GM23338 (cell line): ENCODE results near the gene ZFP64. TPM values are rescaled to one million over a fixed set of nuclear protein-coding genes. Genes with fewer than 3 reads are reported as not detected.

Experiments
- ATAC-seq: fragments of 200-7000 bp; cut with Tn5 transposase; 3 replicates; pipeline ENCODE4 v1.9.1; 2020
- DNase-seq: peaks from one replicate; pipeline ENCODE4 v3.0.0-alpha.2; 2015; ENCODE audit warnings: low spot score
- H2AFZ ChIP-seq: fragments of 200-600 bp; sonication (generic); 2 replicates; pipeline ENCODE4 v1.8.0; 2016; ENCODE audit warnings: antibody characterized with exemption, mild to moderate bottlenecking, moderate library complexity
- H3F3A ChIP-seq: fragments of 200-600 bp; sonication (generic); replicated peaks from 2 replicates; pipeline ENCODE4 v1.8.0; 2017; ENCODE audit warnings: antibody characterized with exemption, mixed run types, low read depth
- H3K27ac ChIP-seq: fragments of 200-600 bp; sonication (generic); 2 replicates; pipeline ENCODE4 v1.6.1; 2016; ENCODE audit warnings: low read depth
- H3K27me3 ChIP-seq: fragments of 200-600 bp; sonication (generic); 2 replicates; pipeline ENCODE4 v1.8.0; 2016; ENCODE audit warnings: mild to moderate bottlenecking, mixed run types, moderate library complexity; ENCODE audit not compliant: insufficient read depth
- H3K36me3 ChIP-seq: fragments of 200-600 bp; sonication (generic); 2 replicates; pipeline ENCODE4 v1.8.0; 2016; ENCODE audit warnings: mild to moderate bottlenecking; ENCODE audit not compliant: insufficient read depth
- H3K4me1 ChIP-seq: fragments of 200-600 bp; sonication (generic); 2 replicates; pipeline ENCODE4 v1.8.0; 2016; ENCODE audit warnings: mild to moderate bottlenecking, moderate library complexity; ENCODE audit not compliant: insufficient read depth
- H3K4me2 ChIP-seq: fragments of 200-600 bp; sonication (generic); 2 replicates; pipeline ENCODE4 v1.7.1; 2017; ENCODE audit warnings: mixed run types
- H3K4me3 ChIP-seq: fragments of 200-600 bp; sonication (generic); 2 replicates; pipeline ENCODE4 v1.6.1; 2016; ENCODE audit warnings: mixed run types
- H3K79me2 ChIP-seq: fragments of 200-600 bp; sonication (generic); replicated peaks from 2 replicates; pipeline ENCODE4 v1.8.0; 2017; ENCODE audit warnings: mild to moderate bottlenecking; ENCODE audit not compliant: insufficient read depth
- H3K9me2 ChIP-seq: fragments of 200-600 bp; sonication (generic); 2 replicates; pipeline ENCODE4 v1.8.0; 2017; ENCODE audit not compliant: insufficient read depth
- H4K20me1 ChIP-seq: fragments of 200-600 bp; sonication (generic); replicated peaks from 2 replicates; pipeline ENCODE4 v1.8.0; 2017; ENCODE audit warnings: mild to moderate bottlenecking; ENCODE audit not compliant: insufficient read depth
- H3K27ac Mint-ChIP-seq: 2 replicates; pipeline ENCODE4 v1.8.0; 2020; ENCODE audit warnings: inconsistent platforms, mild to moderate bottlenecking, moderate library complexity, mixed read lengths
- H3K27me3 Mint-ChIP-seq: 3 replicates; pipeline ENCODE4 v1.8.0; 2022; ENCODE audit warnings: low read depth, mild to moderate bottlenecking, moderate library complexity, mixed read lengths, inconsistent platforms; ENCODE audit not compliant: insufficient read depth, poor library complexity
- H3K36me3 Mint-ChIP-seq: 3 replicates; pipeline ENCODE4 v1.8.0; 2021; ENCODE audit warnings: low read depth, mild to moderate bottlenecking, inconsistent platforms, moderate library complexity, mixed read lengths
- H3K4me1 Mint-ChIP-seq: 3 replicates; pipeline ENCODE4 v1.8.0; 2020; ENCODE audit warnings: mild to moderate bottlenecking, inconsistent platforms, mixed read lengths
- H3K4me3 Mint-ChIP-seq: 3 replicates; pipeline ENCODE4 v1.8.0; 2021; ENCODE audit warnings: moderate library complexity, mild to moderate bottlenecking, inconsistent platforms, mixed read lengths
- H3K9me3 Mint-ChIP-seq: 3 replicates; pipeline ENCODE4 v1.8.0; 2020; ENCODE audit warnings: moderate library complexity, mild to moderate bottlenecking, inconsistent platforms, mixed read lengths
- CREB1 ChIP-seq: fragments of 250-450 bp; sonication (Bioruptor Pico); IDR thresholded peaks from 2 replicates; pipeline ENCODE4 v1.5.0; 2020; ENCODE audit warnings: low read depth, mild to moderate bottlenecking, moderate library complexity
- ETS1 ChIP-seq: IDR thresholded peaks from 2 replicates; pipeline ENCODE4 v1.6.1; 2016; ENCODE audit warnings: antibody characterized with exemption
- EZH2 ChIP-seq: fragments of 200-600 bp; sonication (generic); IDR thresholded peaks from one replicate; pipeline ENCODE4 v1.8.0; 2017; ENCODE audit warnings: antibody characterized with exemption, mild to moderate bottlenecking, low read depth; ENCODE audit not compliant: unreplicated experiment
- EZH2phosphoT487 ChIP-seq: fragments of 200-600 bp; sonication (generic); IDR thresholded peaks from one replicate; pipeline ENCODE4 v1.8.1; 2018; ENCODE audit warnings: antibody characterized with exemption; ENCODE audit not compliant: unreplicated experiment
- JUNB ChIP-seq: IDR thresholded peaks from one replicate; pipeline ENCODE4 v1.6.1; 2016; ENCODE audit warnings: antibody characterized with exemption; ENCODE audit not compliant: unreplicated experiment
- NANOG ChIP-seq: IDR thresholded peaks from 2 replicates; pipeline ENCODE4 v1.6.1; 2016; ENCODE audit warnings: antibody characterized with exemption, borderline replicate concordance
- POLR2AphosphoS5 ChIP-seq: IDR thresholded peaks from 2 replicates; pipeline ENCODE4 v1.6.1; 2016; ENCODE audit warnings: antibody characterized with exemption, low read depth
- REST ChIP-seq: IDR thresholded peaks from one replicate; pipeline ENCODE4 v1.6.1; 2018; ENCODE audit warnings: antibody characterized with exemption; ENCODE audit not compliant: unreplicated experiment
- STAT1 ChIP-seq: IDR thresholded peaks from one replicate; pipeline ENCODE4 v1.6.1; 2016; ENCODE audit warnings: antibody characterized with exemption; ENCODE audit not compliant: unreplicated experiment
- ZNF114 ChIP-seq: fragments of 250-450 bp; sonication (Bioruptor Pico); IDR thresholded peaks from 2 replicates; pipeline ENCODE4 v1.5.0; 2020; ENCODE audit warnings: mild to moderate bottlenecking, moderate library complexity
- ZNF331 ChIP-seq: fragments of 250-450 bp; sonication (Bioruptor Pico); IDR thresholded peaks from 2 replicates; pipeline ENCODE4 v1.5.0; 2020; ENCODE audit warnings: low read depth, mild to moderate bottlenecking, moderate library complexity
- polyA plus RNA-seq: library from polyadenylated mRNA; unstranded; fragments of >200 nt; fragmentation: Nextera tagmentation; extraction: Ambion mirVana; gene quantifications from 2 replicates; pipeline ENCODE4 v1.2.1, GENCODE V29; 2016
- total RNA-seq: library from RNA; depleted of rRNA; stranded (reverse); fragments of >200 nt; shearing (Covaris generic); gene quantifications from 2 replicates; pipeline ENCODE4 v1.2.3, GENCODE V29; 2014
- TF ChIP-seq, protein P1 (sequence below), 2 experiments: fragments of 200-600 bp in 1 of 2; sonication (generic) in 1 of 2; conservative IDR thresholded peaks; 2 replicates each; pipeline versions ENCODE4 v1.5.1 to v1.6.1; 2016 to 2017; ENCODE audit warnings: antibody characterized with exemption in 2 of 2, low read depth in 2 of 2, mild to moderate bottlenecking in 2 of 2, moderate library complexity in 1 of 2
- TF ChIP-seq, protein P2 (sequence below): fragments of 250-450 bp; sonication (Bioruptor Pico); IDR thresholded peaks from 2 replicates; pipeline ENCODE4 v1.5.0; 2020; ENCODE audit warnings: mild to moderate bottlenecking, moderate library complexity

ZFP64 gene
- total and polyA plus RNA-seq, 2 experiments from 2014 or later: 9.6 to 30.4 TPM

- peaks cover 8% of the 10 kb centered on the region; the same call in 2 of the 3 replicates for H3K36me3 Mint-ChIP-seq
- Histone ChIP-seq H3K9me2 (no peaks in the 10 kb centered on the region), H3K27me3 (no peaks in the 10 kb centered on the region)
These were observed 72.9 kb downstream of the ZFP64 start for GRCh38 chr20:52118696-52119095.

More at GRCh38 chr20:52118696-52119095, 72.9 kb downstream of the ZFP64 start:
- Histone ChIP-seq H3K79me2 (no peaks in the 10 kb centered on the region), H3K36me3 (no peaks in the 10 kb centered on the region; the same call in 1 of the 2 replicates), H3K4me1 (no peaks in the 10 kb centered on the region), H2AFZ (no peak overlapping the region), H3K27ac (no peak overlapping the region), H3K4me2 (no peak overlapping the region), H3F3A (no peaks in the 10 kb centered on the region), H4K20me1 (no peaks in the 10 kb centered on the region), H3K4me3 (no peak overlapping the region)
- peaks cover 5% of the 10 kb centered on the region for H3K27me3 Mint-ChIP-seq
- no peak overlapping the region for H3K4me3 Mint-ChIP-seq
- ATAC-seq: no peak
- no peaks in the 10 kb centered on the region; the same call in 1 of the 3 replicates for H3K9me3 Mint-ChIP-seq
- no peaks in the 10 kb centered on the region for H3K4me1 Mint-ChIP-seq
- no peak overlapping the region for H3K27ac Mint-ChIP-seq
- TF ChIP-seq STAT1: no peak
- TF ChIP-seq, protein P1, sequence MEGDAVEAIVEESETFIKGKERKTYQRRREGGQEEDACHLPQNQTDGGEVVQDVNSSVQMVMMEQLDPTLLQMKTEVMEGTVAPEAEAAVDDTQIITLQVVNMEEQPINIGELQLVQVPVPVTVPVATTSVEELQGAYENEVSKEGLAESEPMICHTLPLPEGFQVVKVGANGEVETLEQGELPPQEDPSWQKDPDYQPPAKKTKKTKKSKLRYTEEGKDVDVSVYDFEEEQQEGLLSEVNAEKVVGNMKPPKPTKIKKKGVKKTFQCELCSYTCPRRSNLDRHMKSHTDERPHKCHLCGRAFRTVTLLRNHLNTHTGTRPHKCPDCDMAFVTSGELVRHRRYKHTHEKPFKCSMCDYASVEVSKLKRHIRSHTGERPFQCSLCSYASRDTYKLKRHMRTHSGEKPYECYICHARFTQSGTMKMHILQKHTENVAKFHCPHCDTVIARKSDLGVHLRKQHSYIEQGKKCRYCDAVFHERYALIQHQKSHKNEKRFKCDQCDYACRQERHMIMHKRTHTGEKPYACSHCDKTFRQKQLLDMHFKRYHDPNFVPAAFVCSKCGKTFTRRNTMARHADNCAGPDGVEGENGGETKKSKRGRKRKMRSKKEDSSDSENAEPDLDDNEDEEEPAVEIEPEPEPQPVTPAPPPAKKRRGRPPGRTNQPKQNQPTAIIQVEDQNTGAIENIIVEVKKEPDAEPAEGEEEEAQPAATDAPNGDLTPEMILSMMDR (conservative IDR thresholded peaks at IDR 0.05; ENCODE audit: low read depth in 2 of 2): no peak
- TF ChIP-seq JUNB: no peak
- no peak for TF ChIP-seq POLR2AphosphoS5
- no peak for TF ChIP-seq ZNF114 (CRISPR knock-in tag)
- TF ChIP-seq CREB1 (CRISPR knock-in tag): no peak
- no peak for TF ChIP-seq NANOG
- TF ChIP-seq EZH2phosphoT487: no peak
- TF ChIP-seq ZNF331 (CRISPR knock-in tag): no peak
- TF ChIP-seq, protein P2, sequence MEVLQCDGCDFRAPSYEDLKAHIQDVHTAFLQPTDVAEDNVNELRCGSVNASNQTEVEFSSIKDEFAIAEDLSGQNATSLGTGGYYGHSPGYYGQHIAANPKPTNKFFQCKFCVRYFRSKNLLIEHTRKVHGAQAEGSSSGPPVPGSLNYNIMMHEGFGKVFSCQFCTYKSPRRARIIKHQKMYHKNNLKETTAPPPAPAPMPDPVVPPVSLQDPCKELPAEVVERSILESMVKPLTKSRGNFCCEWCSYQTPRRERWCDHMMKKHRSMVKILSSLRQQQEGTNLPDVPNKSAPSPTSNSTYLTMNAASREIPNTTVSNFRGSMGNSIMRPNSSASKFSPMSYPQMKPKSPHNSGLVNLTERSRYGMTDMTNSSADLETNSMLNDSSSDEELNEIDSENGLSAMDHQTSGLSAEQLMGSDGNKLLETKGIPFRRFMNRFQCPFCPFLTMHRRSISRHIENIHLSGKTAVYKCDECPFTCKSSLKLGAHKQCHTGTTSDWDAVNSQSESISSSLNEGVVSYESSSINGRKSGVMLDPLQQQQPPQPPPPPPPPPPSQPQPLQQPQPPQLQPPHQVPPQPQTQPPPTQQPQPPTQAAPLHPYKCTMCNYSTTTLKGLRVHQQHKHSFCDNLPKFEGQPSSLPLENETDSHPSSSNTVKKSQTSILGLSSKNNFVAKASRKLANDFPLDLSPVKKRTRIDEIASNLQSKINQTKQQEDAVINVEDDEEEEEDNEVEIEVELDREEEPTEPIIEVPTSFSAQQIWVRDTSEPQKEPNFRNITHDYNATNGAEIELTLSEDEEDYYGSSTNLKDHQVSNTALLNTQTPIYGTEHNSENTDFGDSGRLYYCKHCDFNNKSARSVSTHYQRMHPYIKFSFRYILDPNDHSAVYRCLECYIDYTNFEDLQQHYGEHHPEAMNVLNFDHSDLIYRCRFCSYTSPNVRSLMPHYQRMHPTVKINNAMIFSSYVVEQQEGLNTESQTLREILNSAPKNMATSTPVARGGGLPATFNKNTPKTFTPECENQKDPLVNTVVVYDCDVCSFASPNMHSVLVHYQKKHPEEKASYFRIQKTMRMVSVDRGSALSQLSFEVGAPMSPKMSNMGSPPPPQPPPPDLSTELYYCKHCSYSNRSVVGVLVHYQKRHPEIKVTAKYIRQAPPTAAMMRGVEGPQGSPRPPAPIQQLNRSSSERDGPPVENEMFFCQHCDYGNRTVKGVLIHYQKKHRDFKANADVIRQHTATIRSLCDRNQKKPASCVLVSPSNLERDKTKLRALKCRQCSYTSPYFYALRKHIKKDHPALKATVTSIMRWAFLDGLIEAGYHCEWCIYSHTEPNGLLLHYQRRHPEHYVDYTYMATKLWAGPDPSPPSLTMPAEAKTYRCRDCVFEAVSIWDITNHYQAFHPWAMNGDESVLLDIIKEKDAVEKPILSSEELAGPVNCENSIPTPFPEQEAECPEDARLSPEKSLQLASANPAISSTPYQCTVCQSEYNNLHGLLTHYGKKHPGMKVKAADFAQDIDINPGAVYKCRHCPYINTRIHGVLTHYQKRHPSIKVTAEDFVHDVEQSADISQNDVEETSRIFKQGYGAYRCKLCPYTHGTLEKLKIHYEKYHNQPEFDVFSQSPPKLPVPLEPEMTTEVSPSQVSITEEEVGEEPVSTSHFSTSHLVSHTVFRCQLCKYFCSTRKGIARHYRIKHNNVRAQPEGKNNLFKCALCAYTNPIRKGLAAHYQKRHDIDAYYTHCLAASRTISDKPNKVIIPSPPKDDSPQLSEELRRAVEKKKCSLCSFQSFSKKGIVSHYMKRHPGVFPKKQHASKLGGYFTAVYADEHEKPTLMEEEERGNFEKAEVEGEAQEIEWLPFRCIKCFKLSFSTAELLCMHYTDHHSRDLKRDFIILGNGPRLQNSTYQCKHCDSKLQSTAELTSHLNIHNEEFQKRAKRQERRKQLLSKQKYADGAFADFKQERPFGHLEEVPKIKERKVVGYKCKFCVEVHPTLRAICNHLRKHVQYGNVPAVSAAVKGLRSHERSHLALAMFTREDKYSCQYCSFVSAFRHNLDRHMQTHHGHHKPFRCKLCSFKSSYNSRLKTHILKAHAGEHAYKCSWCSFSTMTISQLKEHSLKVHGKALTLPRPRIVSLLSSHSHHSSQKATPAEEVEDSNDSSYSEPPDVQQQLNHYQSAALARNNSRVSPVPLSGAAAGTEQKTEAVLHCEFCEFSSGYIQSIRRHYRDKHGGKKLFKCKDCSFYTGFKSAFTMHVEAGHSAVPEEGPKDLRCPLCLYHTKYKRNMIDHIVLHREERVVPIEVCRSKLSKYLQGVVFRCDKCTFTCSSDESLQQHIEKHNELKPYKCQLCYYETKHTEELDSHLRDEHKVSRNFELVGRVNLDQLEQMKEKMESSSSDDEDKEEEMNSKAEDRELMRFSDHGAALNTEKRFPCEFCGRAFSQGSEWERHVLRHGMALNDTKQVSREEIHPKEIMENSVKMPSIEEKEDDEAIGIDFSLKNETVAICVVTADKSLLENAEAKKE: no peak
- TF ChIP-seq REST: no peak
- no peak for TF ChIP-seq ETS1
- no peak for TF ChIP-seq EZH2
- DNase-seq: no peak
